Activated CD8-positive, alpha-beta T cell treated with anti-CD3 and anti-CD28 coated beads for 36 hours (primary cell): Measurements from ENCODE around the gene CHST8. TPM values are rescaled to one million over a fixed set of nuclear protein-coding genes. Genes with fewer than 3 reads are reported as not detected.

Source experiments
- ATAC-seq: fragments of 200-7000 bp; cut with Tn5 transposase; one replicate; pipeline ENCODE4 v1.10.0; 2021; ENCODE audit warnings: mild to moderate bottlenecking, moderate library complexity
- CTCF ChIA-PET: fragments of 350-600 bp; sonication (Branson Sonifier 250); formaldehyde crosslinking; loops from one replicate; lab custom pipeline; 2021; ENCODE audit warnings: antibody characterized with exemption; lab: Charles Lee
- POLR2A ChIA-PET: fragments of 350-600 bp; sonication (Branson Sonifier 250); formaldehyde crosslinking; loops from one replicate; lab custom pipeline; 2021; ENCODE audit warnings: antibody characterized with exemption; lab: Charles Lee
- DNase-seq: peaks from one replicate; pipeline ENCODE4 v3.0.0-alpha.2; 2020
- H3K27ac Mint-ChIP-seq: one replicate; pipeline ENCODE4 v1.8.0; 2021; ENCODE audit warnings: mild to moderate bottlenecking, mixed read lengths
- H3K27me3 Mint-ChIP-seq: one replicate; pipeline ENCODE4 v1.8.0; 2021; ENCODE audit warnings: mixed read lengths
- H3K36me3 Mint-ChIP-seq: one replicate; pipeline ENCODE4 v1.8.0; 2021; ENCODE audit warnings: low read depth, mixed read lengths
- H3K4me1 Mint-ChIP-seq: one replicate; pipeline ENCODE4 v1.8.0; 2021; ENCODE audit warnings: low read depth, mixed read lengths
- H3K4me3 Mint-ChIP-seq: one replicate; pipeline ENCODE4 v1.8.0; 2021; ENCODE audit warnings: mild to moderate bottlenecking, moderate library complexity, mixed read lengths
- H3K9me3 Mint-ChIP-seq: one replicate; pipeline ENCODE4 v1.8.0; 2021; ENCODE audit warnings: mixed read lengths
- CTCF ChIP-seq: fragments of 200-600 bp; IDR thresholded peaks from one replicate; pipeline ENCODE4 v1.8.0; 2022; ENCODE audit warnings: antibody characterized with exemption, mild to moderate bottlenecking
- intact Hi-C: fragments of 100-400 bp; cut with micrococcal nuclease; formaldehyde crosslinking; loops from one replicate; pipeline ENCODE4 v1.10.0; 2022
- total RNA-seq, 2 experiments: library from RNA; stranded (reverse); gene quantifications; one replicate each; pipeline ENCODE4 v1.2.3, GENCODE V29; 2021

The CHST8 gene
- total RNA-seq, 2 experiments from 2014 or later: not detected

- H3K4me3 Mint-ChIP-seq: no peak overlapping the region
- DNase-seq: no peak
- intact Hi-C loops: no loop called here
- no peaks in the 10 kb centered on the region for H3K36me3 Mint-ChIP-seq
- ChIA-PET POLR2A (no interaction called here), CTCF (no interaction called here)
- H3K9me3 Mint-ChIP-seq: no peaks in the 10 kb centered on the region
- no peak for ATAC-seq
- H3K4me1 Mint-ChIP-seq: no peaks in the 10 kb centered on the region
- H3K27me3 Mint-ChIP-seq: no peaks in the 10 kb centered on the region
- H3K27ac Mint-ChIP-seq: no peak overlapping the region
- no peak for TF ChIP-seq CTCF
These were observed 123.5 kb downstream of the CHST8 start for GRCh38 chr19:33745297-33745696.

- no peaks in the 10 kb centered on the region for H3K4me1 Mint-ChIP-seq
- H3K36me3 Mint-ChIP-seq: no peaks in the 10 kb centered on the region
- DNase-seq (no peak), ATAC-seq (no peak)
- CTCF ChIA-PET: no interaction called here
- H3K9me3 Mint-ChIP-seq: no peaks in the 10 kb centered on the region
- no peak overlapping the region for H3K27ac Mint-ChIP-seq
- POLR2A ChIA-PET: no interaction called here
- no peak overlapping the region for H3K4me3 Mint-ChIP-seq
- intact Hi-C loops: no loop called here
- TF ChIP-seq CTCF: no peak
- H3K27me3 Mint-ChIP-seq: no peaks in the 10 kb centered on the region
These were observed 124.4 kb downstream of the CHST8 start for GRCh38 chr19:33746159-33746558.

GRCh38 chr19:33747273-33747672, 125.5 kb downstream of the CHST8 start:
- CTCF ChIA-PET: no interaction called here
- POLR2A ChIA-PET: no interaction called here
- no peaks in the 10 kb centered on the region for H3K36me3 Mint-ChIP-seq

GRCh38 chr19:33748231-33748630, 126.5 kb downstream of the CHST8 start:
- Mint-ChIP-seq H3K27ac (no peak overlapping the region), H3K9me3 (no peaks in the 10 kb centered on the region), H3K4me3 (no peak overlapping the region), H3K36me3 (no peaks in the 10 kb centered on the region), H3K27me3 (no peaks in the 10 kb centered on the region), H3K4me1 (no peaks in the 10 kb centered on the region)
- intact Hi-C loops: no loop called here
- no peak for DNase-seq
- POLR2A ChIA-PET: no interaction called here
- no peak for TF ChIP-seq CTCF
- no peak for ATAC-seq
- CTCF ChIA-PET: no interaction called here

More at GRCh38 chr19:33747273-33747672, 125.5 kb downstream of the CHST8 start:
- Mint-ChIP-seq H3K4me1 (no peaks in the 10 kb centered on the region), H3K27ac (no peak overlapping the region), H3K4me3 (no peak overlapping the region), H3K9me3 (no peaks in the 10 kb centered on the region), H3K27me3 (no peaks in the 10 kb centered on the region)
- DNase-seq (no peak), ATAC-seq (no peak)
- TF ChIP-seq CTCF: no peak
- intact Hi-C loops: no loop called here

GRCh38 chr19:33749016-33749415, 127.3 kb downstream of the CHST8 start:
- DNase-seq: no peak
- H3K36me3 Mint-ChIP-seq: no peaks in the 10 kb centered on the region
- no peak for TF ChIP-seq CTCF
- no peak for ATAC-seq
- intact Hi-C loops: no loop called here
- CTCF ChIA-PET: interaction anchor here (1.3 kb wide), 1 partner anchor 29 kb away, joined by 4 read pairs; no protein-coding TSS in a partner anchor
- no peak overlapping the region for H3K27ac Mint-ChIP-seq
- H3K9me3 Mint-ChIP-seq: no peaks in the 10 kb centered on the region
- POLR2A ChIA-PET: no interaction called here
- no peaks in the 10 kb centered on the region for H3K4me1 Mint-ChIP-seq
- no peaks in the 10 kb centered on the region for H3K27me3 Mint-ChIP-seq
- no peak overlapping the region for H3K4me3 Mint-ChIP-seq
